Vagina (tissue), 2 donors: ENCODE results near the gene SYNDIG1. TPM values are rescaled to one million over a fixed set of nuclear protein-coding genes. Genes with fewer than 3 reads are reported as not detected.
"Not testable (repeated sequence)": the region's sequence is repeated elsewhere in the genome, so short reads cannot be mapped to it uniquely, and the experiment has no call there.

Experiments
- DNase-seq, 2 donors: peaks; one replicate each; pipeline ENCODE4 v3.0.0-alpha.2; 2017; ENCODE audit errors: extremely low spot score in 2 of 2
- H3K27ac ChIP-seq: fragments of 200-600 bp; sonication (generic); one replicate; pipeline ENCODE4 v1.5.1; 2019
- H3K27me3 ChIP-seq: fragments of 200-600 bp; sonication (generic); one replicate; pipeline ENCODE4 v1.5.1; 2019
- H3K36me3 ChIP-seq, 2 donors: fragments of 200-600 bp; sonication (generic); one replicate each; pipeline ENCODE4 v1.5.1; 2017 to 2019
- H3K4me1 ChIP-seq: fragments of 200-600 bp; sonication (generic); one replicate; pipeline ENCODE4 v1.5.1; 2019
- H3K4me3 ChIP-seq, 2 donors: fragments of 200-600 bp; sonication (generic); 1 replicate in 1 of 2; 2 replicates in 1 of 2; pipeline ENCODE4 v1.5.1; 2016 to 2019
- H3K9me3 ChIP-seq: fragments of 200-600 bp; sonication (generic); one replicate; pipeline ENCODE4 v1.5.1; 2019
- POLR2A ChIP-seq, 2 donors: fragments of 450-650 bp; IDR thresholded peaks; one replicate each; pipeline ENCODE4 v1.6.1; 2017; ENCODE audit warnings: antibody characterized with exemption in 2 of 2, mild to moderate bottlenecking in 2 of 2, moderate library complexity in 2 of 2
- POLR2AphosphoS5 ChIP-seq, 2 donors: sonication (generic); formaldehyde crosslinking; IDR thresholded peaks; one replicate each; pipeline ENCODE4 v1.9.0; 2017; ENCODE audit warnings: antibody characterized with exemption in 2 of 2, mild to moderate bottlenecking in 2 of 2, low read depth in 1 of 2; ENCODE audit not compliant: insufficient read depth in 1 of 2
- intact Hi-C: fragments of 100-400 bp; cut with DNase I; formaldehyde crosslinking; loops from one replicate; pipeline ENCODE4 v1.15.1; 2023
- total RNA-seq: library from RNA; depleted of rRNA; stranded (reverse); fragments of >200 nt; gene quantifications from one replicate; pipeline ENCODE4 v1.2.3, GENCODE V29; 2016
- TF ChIP-seq, protein P1 (sequence below), 3 experiments: fragments of 450-650 bp in 2 of 3; fragments of 200-600 bp in 1 of 3; sonication (generic) in 1 of 3; IDR thresholded peaks; one replicate each; pipeline ENCODE4 v1.5.1; 2017 to 2019; ENCODE audit warnings: antibody characterized with exemption in 3 of 3, mild to moderate bottlenecking in 2 of 3, moderate library complexity in 2 of 3

The SYNDIG1 gene
- total RNA-seq, 1 donor from 2014 or later: 3.2 TPM

DNA sequence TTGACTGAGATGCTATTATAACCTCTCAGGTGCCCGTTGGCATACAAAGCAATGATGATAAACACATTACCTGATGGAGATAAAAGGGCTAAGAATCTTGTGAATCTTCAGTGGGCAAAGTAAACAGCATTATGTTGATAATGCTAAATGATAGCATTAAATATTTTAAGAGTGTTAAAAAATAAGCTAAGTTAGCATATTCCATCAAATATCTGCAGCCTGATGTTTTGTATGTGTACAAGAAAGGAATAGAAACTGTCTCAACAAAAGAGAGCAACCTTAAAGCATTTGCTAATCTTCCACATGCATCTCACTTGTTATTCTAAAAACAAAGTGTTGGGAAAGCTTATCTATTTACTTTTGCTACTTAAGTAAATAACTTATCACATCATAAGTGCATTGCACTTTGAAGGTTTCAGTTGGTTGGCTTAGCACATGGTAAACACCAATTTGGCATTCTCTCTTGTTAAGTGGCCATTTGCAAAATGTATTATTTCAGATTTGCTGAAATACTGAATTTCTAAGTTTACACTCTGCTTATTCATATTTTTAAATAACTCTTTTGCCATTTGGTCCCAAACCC is 151.6 kb downstream of the SYNDIG1 start:
- DNase-seq: no peak
- Histone ChIP-seq H3K27me3 (no peaks in the 10 kb centered on the region), H3K27ac (no peak overlapping the region), H3K4me1 (no peaks in the 10 kb centered on the region), H3K4me3 (no peak overlapping the region), H3K36me3 (no peaks in the 10 kb centered on the region), H3K9me3 (no peaks in the 10 kb centered on the region)
- TF ChIP-seq POLR2A (IDR thresholded peaks at IDR 0.05) (no peak), POLR2AphosphoS5 (IDR thresholded peaks at IDR 0.05; ENCODE audit: insufficient read depth in 1 of 2, low read depth in 1 of 2) (no peak)
- TF ChIP-seq, protein P1, sequence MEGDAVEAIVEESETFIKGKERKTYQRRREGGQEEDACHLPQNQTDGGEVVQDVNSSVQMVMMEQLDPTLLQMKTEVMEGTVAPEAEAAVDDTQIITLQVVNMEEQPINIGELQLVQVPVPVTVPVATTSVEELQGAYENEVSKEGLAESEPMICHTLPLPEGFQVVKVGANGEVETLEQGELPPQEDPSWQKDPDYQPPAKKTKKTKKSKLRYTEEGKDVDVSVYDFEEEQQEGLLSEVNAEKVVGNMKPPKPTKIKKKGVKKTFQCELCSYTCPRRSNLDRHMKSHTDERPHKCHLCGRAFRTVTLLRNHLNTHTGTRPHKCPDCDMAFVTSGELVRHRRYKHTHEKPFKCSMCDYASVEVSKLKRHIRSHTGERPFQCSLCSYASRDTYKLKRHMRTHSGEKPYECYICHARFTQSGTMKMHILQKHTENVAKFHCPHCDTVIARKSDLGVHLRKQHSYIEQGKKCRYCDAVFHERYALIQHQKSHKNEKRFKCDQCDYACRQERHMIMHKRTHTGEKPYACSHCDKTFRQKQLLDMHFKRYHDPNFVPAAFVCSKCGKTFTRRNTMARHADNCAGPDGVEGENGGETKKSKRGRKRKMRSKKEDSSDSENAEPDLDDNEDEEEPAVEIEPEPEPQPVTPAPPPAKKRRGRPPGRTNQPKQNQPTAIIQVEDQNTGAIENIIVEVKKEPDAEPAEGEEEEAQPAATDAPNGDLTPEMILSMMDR (IDR thresholded peaks at IDR 0.05): no peak
- intact Hi-C loops: no loop called here

DNA sequence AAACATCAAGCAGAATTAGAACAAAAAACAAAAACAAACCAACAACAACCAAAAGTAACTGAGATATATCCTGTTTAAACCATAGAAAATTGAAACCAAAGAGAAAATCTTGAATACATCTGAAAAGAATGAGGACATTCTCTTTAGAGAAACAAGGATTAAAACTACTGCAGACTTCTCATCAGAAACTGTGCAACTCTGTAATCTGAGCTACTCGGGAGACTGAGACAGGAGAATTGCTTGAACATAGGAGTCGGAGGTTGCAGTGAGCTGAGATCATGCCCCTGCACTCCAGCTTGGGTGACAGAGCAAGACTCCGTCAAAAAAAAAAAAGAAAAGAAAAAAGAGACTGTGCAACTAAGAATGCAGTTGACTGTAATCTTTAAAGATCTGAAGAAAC is 153.4 kb downstream of the SYNDIG1 start:
- Histone ChIP-seq H3K36me3 (no peaks in the 10 kb centered on the region), H3K4me3 (no peak overlapping the region), H3K27ac (no peak overlapping the region), H3K27me3 (no peaks in the 10 kb centered on the region), H3K4me1 (no peaks in the 10 kb centered on the region), H3K9me3 (no peaks in the 10 kb centered on the region)
- TF ChIP-seq POLR2AphosphoS5 (IDR thresholded peaks at IDR 0.05; ENCODE audit: insufficient read depth in 1 of 2, low read depth in 1 of 2) (no peak), POLR2A (IDR thresholded peaks at IDR 0.05) (no peak)
- TF ChIP-seq, protein P1 (IDR thresholded peaks at IDR 0.05): no peak
- no peak for DNase-seq
- intact Hi-C loops: no loop called here

DNA sequence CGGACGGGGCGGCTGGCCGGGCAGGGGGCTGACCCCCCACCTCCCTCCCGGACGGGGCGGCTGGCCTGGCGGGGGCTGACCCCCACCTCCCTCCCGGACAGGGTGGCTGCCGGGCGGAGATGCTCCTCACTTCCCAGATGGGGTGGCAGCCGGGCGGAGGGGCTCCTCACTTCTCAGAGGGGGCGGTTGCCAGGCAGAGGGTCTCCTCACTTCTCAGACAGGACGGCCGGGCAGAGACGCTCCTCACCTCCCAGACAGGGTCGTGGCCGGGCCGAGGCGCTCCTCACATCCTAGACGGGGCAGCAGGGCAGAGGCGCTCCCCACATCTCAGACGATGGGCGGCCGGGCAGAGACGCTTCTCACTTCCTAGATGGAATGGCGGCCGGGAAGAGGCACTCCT is 156.7 kb downstream of the SYNDIG1 start:
- H3K9me3 ChIP-seq, H3K27ac ChIP-seq, H3K4me3 ChIP-seq, DNase-seq, H3K27me3 ChIP-seq, intact Hi-C loops, H3K36me3 ChIP-seq, H3K4me1 ChIP-seq: not testable (repeated sequence)

DNA sequence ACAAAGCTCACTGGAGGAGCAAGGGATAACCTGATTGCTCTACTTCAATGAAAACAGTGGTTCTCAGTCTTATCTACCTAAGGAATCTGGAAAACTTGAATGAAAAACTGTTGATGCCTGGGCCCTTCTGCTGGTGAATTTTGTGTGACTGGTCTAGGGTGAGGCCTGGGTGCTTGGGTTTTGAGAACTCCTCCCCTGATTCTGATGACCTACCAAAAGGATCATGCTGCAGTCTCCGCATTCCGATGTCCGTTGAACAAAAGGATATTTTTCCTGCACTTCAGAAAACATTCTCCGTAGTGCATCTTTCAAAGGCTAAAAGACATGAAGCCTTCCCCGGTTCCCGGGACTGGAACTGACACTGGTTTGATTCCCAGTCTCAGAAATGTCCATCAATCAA is 157.9 kb downstream of the SYNDIG1 start:
- Histone ChIP-seq H3K27me3 (no peaks in the 10 kb centered on the region), H3K4me1 (no peaks in the 10 kb centered on the region), H3K4me3 (no peak overlapping the region), H3K9me3 (no peaks in the 10 kb centered on the region), H3K27ac (no peak overlapping the region), H3K36me3 (no peaks in the 10 kb centered on the region)
- intact Hi-C loops: no loop called here
- DNase-seq: no peak
- TF ChIP-seq POLR2AphosphoS5 (IDR thresholded peaks at IDR 0.05; ENCODE audit: insufficient read depth in 1 of 2, low read depth in 1 of 2): no peak
- TF ChIP-seq, protein P1 (IDR thresholded peaks at IDR 0.05): no peak
- no peak for TF ChIP-seq POLR2A (IDR thresholded peaks at IDR 0.05)

DNA sequence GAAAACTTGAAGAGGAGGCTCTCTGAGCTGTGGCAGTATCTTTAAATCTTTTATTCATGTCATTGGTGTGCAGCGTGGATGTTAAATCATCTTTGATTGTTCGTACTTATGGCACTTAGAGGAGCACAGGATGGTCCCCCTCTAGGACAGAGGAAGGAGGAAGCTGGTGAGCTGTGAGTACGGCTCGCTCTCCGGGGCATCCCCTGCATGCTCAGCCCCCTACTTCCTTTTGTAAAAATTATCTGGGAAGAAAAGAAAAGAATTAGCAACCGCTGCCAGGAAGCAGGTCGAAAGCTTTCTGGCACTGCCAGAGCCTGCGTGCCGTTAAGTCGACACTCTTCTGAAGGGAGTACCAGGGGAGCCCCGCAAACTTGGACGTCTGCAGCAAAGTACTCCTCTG is 158.5 kb downstream of the SYNDIG1 start:
- Histone ChIP-seq H3K4me1 (no peaks in the 10 kb centered on the region), H3K27me3 (no peaks in the 10 kb centered on the region), H3K9me3 (no peaks in the 10 kb centered on the region), H3K27ac (no peak overlapping the region), H3K36me3 (no peaks in the 10 kb centered on the region), H3K4me3 (no peak overlapping the region)
- DNase-seq: no peak
- TF ChIP-seq, protein P1 (IDR thresholded peaks at IDR 0.05): no peak
- TF ChIP-seq POLR2A (IDR thresholded peaks at IDR 0.05) (no peak), POLR2AphosphoS5 (IDR thresholded peaks at IDR 0.05; ENCODE audit: insufficient read depth in 1 of 2, low read depth in 1 of 2) (no peak)
- intact Hi-C loops: no loop called here
